GM23248 (cell line): ENCODE data around the gene ZNF813. TPM values are rescaled to one million over a fixed set of nuclear protein-coding genes. Genes with fewer than 3 reads are reported as not detected.
"Not testable (repeated sequence)": the region's sequence is repeated elsewhere in the genome, so short reads cannot be mapped to it uniquely, and the experiment has no call there.

Experiments
- DNase-seq: peaks from one replicate; pipeline ENCODE4 v3.0.0-alpha.2; 2015
- H2AFZ ChIP-seq: fragments of 200-600 bp; sonication (generic); 2 replicates; pipeline ENCODE4 v1.6.1; 2016; ENCODE audit warnings: antibody characterized with exemption
- H3F3A ChIP-seq: fragments of 200-600 bp; sonication (generic); 2 replicates; pipeline ENCODE4 v1.6.1; 2016; ENCODE audit warnings: mild to moderate bottlenecking, antibody characterized with exemption, mixed run types; ENCODE audit not compliant: insufficient read depth
- H3K27ac ChIP-seq: fragments of 200-600 bp; sonication (generic); 2 replicates; pipeline ENCODE4 v1.5.1; 2016; ENCODE audit warnings: mild to moderate bottlenecking
- H3K27me3 ChIP-seq: fragments of 200-600 bp; sonication (generic); replicated peaks from 2 replicates; pipeline ENCODE4 v1.6.1; 2016; ENCODE audit warnings: mild to moderate bottlenecking; ENCODE audit not compliant: insufficient read depth
- H3K36me3 ChIP-seq: fragments of 200-600 bp; sonication (generic); 2 replicates; pipeline ENCODE4 v1.6.1; 2016; ENCODE audit warnings: low read depth, mild to moderate bottlenecking
- H3K4me1 ChIP-seq: fragments of 200-600 bp; sonication (generic); 2 replicates; pipeline ENCODE4 v1.6.1; 2016; ENCODE audit warnings: mild to moderate bottlenecking; ENCODE audit not compliant: insufficient read depth
- H3K4me2 ChIP-seq: fragments of 200-600 bp; sonication (generic); one replicate; pipeline ENCODE4 v1.6.1; 2016; ENCODE audit warnings: mild to moderate bottlenecking; ENCODE audit not compliant: unreplicated experiment
- H3K4me3 ChIP-seq: fragments of 200-600 bp; sonication (generic); 2 replicates; pipeline ENCODE4 v1.5.1; 2016; ENCODE audit warnings: mild to moderate bottlenecking
- H3K79me2 ChIP-seq: fragments of 200-600 bp; sonication (generic); 2 replicates; pipeline ENCODE4 v1.6.1; 2016; ENCODE audit warnings: mild to moderate bottlenecking; ENCODE audit not compliant: insufficient read depth
- H3K9ac ChIP-seq: fragments of 200-600 bp; sonication (generic); 2 replicates; pipeline ENCODE4 v1.6.1; 2016; ENCODE audit warnings: mild to moderate bottlenecking
- H3K9me2 ChIP-seq: fragments of 200-600 bp; sonication (generic); 2 replicates; pipeline ENCODE4 v1.6.1; 2016; ENCODE audit warnings: mixed run types, mild to moderate bottlenecking, moderate library complexity; ENCODE audit not compliant: insufficient read depth
- H3K9me3 ChIP-seq: fragments of 200-600 bp; sonication (generic); one replicate; pipeline ENCODE4 v1.6.1; 2017; ENCODE audit warnings: low read depth
- H4K20me1 ChIP-seq: fragments of 200-600 bp; sonication (generic); 2 replicates; pipeline ENCODE4 v1.6.0; 2016; ENCODE audit not compliant: insufficient read depth
- EZH2 ChIP-seq: fragments of 200-600 bp; sonication (generic); IDR thresholded peaks from 2 replicates; pipeline ENCODE4 v1.6.1; 2018; ENCODE audit warnings: antibody characterized with exemption, mild to moderate bottlenecking; ENCODE audit not compliant: insufficient read depth, poor library complexity, severe bottlenecking
- EZH2phosphoT487 ChIP-seq: fragments of 200-600 bp; sonication (generic); IDR thresholded peaks from 2 replicates; pipeline ENCODE4 v1.6.1; 2018; ENCODE audit warnings: antibody characterized with exemption, moderate library complexity, mild to moderate bottlenecking, low read depth; ENCODE audit not compliant: insufficient read depth
- WGBS, 2 experiments: methylation state at CpG; one replicate each; pipeline ENCODE4 v1.1.6; 2015 to 2017; ENCODE audit warnings: low lambda C conversion rate in 2 of 2, low coverage in 1 of 2; ENCODE audit errors: missing lambda C conversion rate in 2 of 2; 5-methylcytosine and 5-hydroxymethylcytosine counted together
- in situ Hi-C: fragments of 300-500 bp; cut with MboI; formaldehyde crosslinking; loops from 2 replicates; pipeline ENCODE4 v1.15.0; 2020
- polyA plus RNA-seq: library from polyadenylated mRNA; unstranded; fragments of >200 nt; fragmentation: Nextera tagmentation; extraction: Ambion mirVana; gene quantifications from 2 replicates; pipeline ENCODE4 v1.2.1, GENCODE V29; 2016
- total RNA-seq: library from RNA; depleted of rRNA; stranded (reverse); fragments of >200 nt; shearing (Covaris generic); gene quantifications from 2 replicates; pipeline ENCODE4 v1.2.3, GENCODE V29; 2014

The ZNF813 gene
- total and polyA plus RNA-seq, 2 experiments from 2014 or later: 1.0 to 2.7 TPM

GRCh38 chr19:53424968-53425597 lies 42.5 kb upstream of the ZNF813 start:
- no peak overlapping the region for H3K9ac ChIP-seq
- no peaks in the 10 kb centered on the region for H3K79me2 ChIP-seq
- no peak overlapping the region for H3K27ac ChIP-seq
- TF ChIP-seq EZH2phosphoT487 (no peak), EZH2 (no peak)
- H3F3A ChIP-seq: no peaks in the 10 kb centered on the region
- in situ Hi-C loops: no loop called here
- no peaks in the 10 kb centered on the region for H3K27me3 ChIP-seq
- no peak overlapping the region for H3K4me2 ChIP-seq
- no peaks in the 10 kb centered on the region for H3K36me3 ChIP-seq
- H3K9me2 ChIP-seq: no peaks in the 10 kb centered on the region
- peak; percentile 82 for DNase-seq
- 26 to 28% methylated on average over 9 of the region's 9 CpGs for WGBS, 2 experiments
- H2AFZ ChIP-seq: no peak overlapping the region
- H3K9me3 ChIP-seq: no peaks in the 10 kb centered on the region
- no peaks in the 10 kb centered on the region for H3K4me1 ChIP-seq
- no peak overlapping the region for H3K4me3 ChIP-seq
- no peaks in the 10 kb centered on the region for H4K20me1 ChIP-seq

GRCh38 chr19:53431399-53432087 lies 36.0 kb upstream of the ZNF813 start, which contains the start of gene ZNF761:
Gene ZNF761 (plus strand): TSS chr19:53431984. CDS start chr19:53447269, 15,285 bp downstream.
- Histone ChIP-seq H3K4me2 (peak within 1 kb of the TSS; percentile 99), H3K27ac (peak within 1 kb of the TSS; percentile 70), H2AFZ (peak within 1 kb of the TSS; percentile 99), H3K27me3 (no peaks in the 10 kb centered on the region), H3K9me3 (no peaks in the 10 kb centered on the region), H3K36me3 (no peaks in the 10 kb centered on the region), H3K9me2 (no peaks in the 10 kb centered on the region), H3K4me3 (peak within 1 kb of the TSS; percentile 88), H3K4me1 (no peaks in the 10 kb centered on the region), H3K9ac (peak within 1 kb of the TSS; percentile 97), H3K79me2 (peaks cover 36% of the 10 kb centered on the region), H4K20me1 (no peaks in the 10 kb centered on the region), H3F3A (no peaks in the 10 kb centered on the region)
- in situ Hi-C loops: no loop called here
- peak; percentile 97 for DNase-seq
- WGBS, 2 experiments: 1 to 2% methylated on average over 35 to 40 of the region's 46 CpGs
- no peak for TF ChIP-seq EZH2phosphoT487
- no peak for TF ChIP-seq EZH2

GRCh38 chr19:53432088-53432661 lies 35.4 kb upstream of the ZNF813 start:
- TF ChIP-seq EZH2: no peak
- no peak for TF ChIP-seq EZH2phosphoT487
- H3K79me2 ChIP-seq: peaks cover 41% of the 10 kb centered on the region
- peak overlapping the region; percentile 71 for H3K4me2 ChIP-seq
- DNase-seq: peak; percentile 52
- H3K9me2 ChIP-seq: no peaks in the 10 kb centered on the region
- no peaks in the 10 kb centered on the region for H3F3A ChIP-seq
- H3K27me3 ChIP-seq: no peaks in the 10 kb centered on the region
- peak overlapping the region; percentile 99 for H2AFZ ChIP-seq
- H3K9ac ChIP-seq: peak overlapping the region; percentile 97
- peak overlapping the region; percentile 88 for H3K4me3 ChIP-seq
- in situ Hi-C loops: no loop called here
- WGBS, 2 experiments: 0 to 2% methylated on average over 27 to 30 of the region's 30 CpGs
- H4K20me1 ChIP-seq: no peaks in the 10 kb centered on the region
- no peaks in the 10 kb centered on the region for H3K4me1 ChIP-seq
- peak overlapping the region; percentile 70 for H3K27ac ChIP-seq
- no peaks in the 10 kb centered on the region for H3K36me3 ChIP-seq
- H3K9me3 ChIP-seq: no peaks in the 10 kb centered on the region

- peaks cover 10% of the 10 kb centered on the region; the same call in 1 of the 2 replicates for H3K79me2 ChIP-seq
- in situ Hi-C loops, H3K9me3 ChIP-seq, H3K27ac ChIP-seq, H3K27me3 ChIP-seq, H4K20me1 ChIP-seq, H3K36me3 ChIP-seq, H3K9ac ChIP-seq, DNase-seq, H3K4me2 ChIP-seq, H2AFZ ChIP-seq, H3K9me2 ChIP-seq, H3K4me3 ChIP-seq, H3K4me1 ChIP-seq, H3F3A ChIP-seq: not testable (repeated sequence)
- 47 to 50% methylated on average over 2 of the region's 2 CpGs for WGBS, 2 experiments
These were observed 23.7 kb upstream of the ZNF813 start for GRCh38 chr19:53443809-53444208.

GRCh38 chr19:53447196-53447595 lies 20.3 kb upstream of the ZNF813 start:
- H3K4me1 ChIP-seq, H3K4me3 ChIP-seq, H3K9ac ChIP-seq, in situ Hi-C loops, H3K27me3 ChIP-seq, DNase-seq, H3K4me2 ChIP-seq, H4K20me1 ChIP-seq, H3K9me2 ChIP-seq, H3K27ac ChIP-seq, H3K9me3 ChIP-seq, H3F3A ChIP-seq, H3K79me2 ChIP-seq, H2AFZ ChIP-seq: not testable (repeated sequence)
- peaks cover 25% of the 10 kb centered on the region for H3K36me3 ChIP-seq
- WGBS, 2 experiments: 87 to 91% methylated on average over 5 of the region's 5 CpGs
